ENCODE measurements around the gene KHNYN.

GRCh38 chr14:24399447-24399822 lies 30.3 kb upstream of the KHNYN start:
- TF ChIP-seq, protein P1, sequence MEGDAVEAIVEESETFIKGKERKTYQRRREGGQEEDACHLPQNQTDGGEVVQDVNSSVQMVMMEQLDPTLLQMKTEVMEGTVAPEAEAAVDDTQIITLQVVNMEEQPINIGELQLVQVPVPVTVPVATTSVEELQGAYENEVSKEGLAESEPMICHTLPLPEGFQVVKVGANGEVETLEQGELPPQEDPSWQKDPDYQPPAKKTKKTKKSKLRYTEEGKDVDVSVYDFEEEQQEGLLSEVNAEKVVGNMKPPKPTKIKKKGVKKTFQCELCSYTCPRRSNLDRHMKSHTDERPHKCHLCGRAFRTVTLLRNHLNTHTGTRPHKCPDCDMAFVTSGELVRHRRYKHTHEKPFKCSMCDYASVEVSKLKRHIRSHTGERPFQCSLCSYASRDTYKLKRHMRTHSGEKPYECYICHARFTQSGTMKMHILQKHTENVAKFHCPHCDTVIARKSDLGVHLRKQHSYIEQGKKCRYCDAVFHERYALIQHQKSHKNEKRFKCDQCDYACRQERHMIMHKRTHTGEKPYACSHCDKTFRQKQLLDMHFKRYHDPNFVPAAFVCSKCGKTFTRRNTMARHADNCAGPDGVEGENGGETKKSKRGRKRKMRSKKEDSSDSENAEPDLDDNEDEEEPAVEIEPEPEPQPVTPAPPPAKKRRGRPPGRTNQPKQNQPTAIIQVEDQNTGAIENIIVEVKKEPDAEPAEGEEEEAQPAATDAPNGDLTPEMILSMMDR (IDR thresholded peaks at IDR 0.05; ENCODE audit: insufficient read depth, low read length, poor library complexity, severe bottlenecking) = no peak
- TF ChIP-seq EZH2phosphoT487 (conservative IDR thresholded peaks at IDR 0.05; ENCODE audit: low read length) = no peak
